ENCODE measurements around the gene HDAC8.

HDAC8 gene

GRCh38 chrX:72381439-72382201, 191.0 kb downstream of the HDAC8 start:
- DNase-seq (ENCODE audit: low read depth, low spot score) = no peak

- no peak for DNase-seq (ENCODE audit: low read depth, low spot score)
Measured at GRCh38 chrX:72376124-72376523, 196.5 kb downstream of the HDAC8 start.

- DNase-seq (ENCODE audit: low read depth, low spot score) = no peak
Measured at GRCh38 chrX:72373136-72373535, 199.5 kb downstream of the HDAC8 start.

- DNase-seq (ENCODE audit: low read depth, low spot score) = no peak
Measured at GRCh38 chrX:72372735-72373134, 199.9 kb downstream of the HDAC8 start.

DNA sequence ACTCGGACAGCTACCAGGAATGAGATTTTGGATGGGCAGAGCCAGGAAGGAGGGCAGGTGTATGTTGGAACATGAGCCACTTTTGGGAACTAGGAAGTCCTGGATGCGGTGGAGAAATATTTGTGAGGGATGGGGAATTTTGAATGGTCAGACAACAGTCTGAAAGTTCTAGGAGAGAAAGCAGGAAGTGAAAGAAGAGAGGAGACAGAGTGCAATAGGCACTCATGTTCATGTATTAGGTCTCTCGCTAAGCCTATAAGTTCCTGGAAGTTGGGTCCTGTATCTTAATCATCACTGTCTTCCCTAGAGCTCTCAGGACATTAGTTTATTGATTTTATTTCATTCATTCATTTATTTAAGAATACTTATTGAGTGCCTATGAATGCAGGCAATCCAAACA, 201.2 kb downstream of the HDAC8 start:
- DNase-seq (ENCODE audit: low read depth, low spot score) = no peak

DNA sequence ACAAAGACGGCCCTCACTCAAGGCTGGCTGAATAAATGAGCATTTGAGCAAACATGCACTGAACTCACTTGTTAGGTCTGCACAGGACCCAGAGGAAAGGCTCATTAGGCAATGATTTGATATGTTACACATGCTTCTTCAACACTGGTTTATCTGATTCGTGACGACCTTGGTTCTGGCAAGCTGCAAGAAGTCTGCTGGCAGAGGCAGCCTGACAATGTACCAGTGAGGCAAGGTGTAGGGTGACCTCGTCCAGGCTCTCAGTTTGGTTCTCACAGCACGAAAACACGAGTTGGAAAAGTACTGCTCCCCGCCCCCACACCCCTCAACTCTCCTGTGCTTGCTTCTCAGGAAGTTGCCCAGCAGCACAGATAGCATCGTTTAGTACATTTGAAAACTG, 203.8 kb downstream of the HDAC8 start:
- no peak for DNase-seq (ENCODE audit: low read depth, low spot score)

- DNase-seq (ENCODE audit: low read depth, low spot score) = no peak
Measured at GRCh38 chrX:72367516-72367915, 205.1 kb downstream of the HDAC8 start.

- DNase-seq (ENCODE audit: low read depth, low spot score) = no peak
Measured at GRCh38 chrX:72366701-72367454, 205.8 kb downstream of the HDAC8 start.

DNA sequence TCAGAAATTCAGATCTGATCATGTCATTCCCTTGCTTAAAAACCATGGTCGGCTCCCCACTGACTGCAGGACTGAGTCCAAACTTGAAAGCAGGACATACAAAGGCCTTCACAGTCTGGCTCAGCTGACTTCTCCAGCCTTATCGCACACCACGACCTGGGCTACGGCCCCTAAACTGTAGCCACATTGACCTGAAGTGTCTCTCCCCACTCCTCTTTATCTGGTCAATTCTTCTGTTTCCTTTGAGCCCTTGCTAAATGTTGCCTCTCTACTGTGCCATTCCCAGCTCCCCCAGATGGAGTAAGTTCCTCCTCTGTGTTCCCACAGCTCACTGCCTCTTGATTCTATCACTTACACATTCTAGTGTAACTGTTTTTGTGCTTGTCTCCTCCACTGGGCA, 206.5 kb downstream of the HDAC8 start:
- DNase-seq (ENCODE audit: low read depth, low spot score) = no peak

DNA sequence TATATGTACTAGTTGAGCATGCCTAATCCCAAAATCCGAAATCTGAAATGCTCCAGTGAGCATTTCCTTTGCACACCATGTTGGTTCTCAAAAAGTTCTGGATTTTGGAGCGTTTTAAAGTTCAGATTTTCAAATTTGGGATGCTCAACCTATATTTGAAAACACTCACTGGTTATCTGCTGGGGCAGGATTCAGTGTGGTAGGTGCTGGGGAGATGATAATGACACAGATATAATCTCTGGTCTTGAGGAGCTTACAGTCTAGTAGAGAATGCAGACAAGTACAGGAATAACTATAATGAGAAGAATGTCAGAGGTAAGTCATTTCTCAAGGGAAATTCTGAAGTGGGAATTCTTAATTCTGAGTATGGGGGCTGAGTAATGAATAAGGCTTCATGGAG, 207.5 kb downstream of the HDAC8 start:
- no peak for DNase-seq (ENCODE audit: low read depth, low spot score)

DNA sequence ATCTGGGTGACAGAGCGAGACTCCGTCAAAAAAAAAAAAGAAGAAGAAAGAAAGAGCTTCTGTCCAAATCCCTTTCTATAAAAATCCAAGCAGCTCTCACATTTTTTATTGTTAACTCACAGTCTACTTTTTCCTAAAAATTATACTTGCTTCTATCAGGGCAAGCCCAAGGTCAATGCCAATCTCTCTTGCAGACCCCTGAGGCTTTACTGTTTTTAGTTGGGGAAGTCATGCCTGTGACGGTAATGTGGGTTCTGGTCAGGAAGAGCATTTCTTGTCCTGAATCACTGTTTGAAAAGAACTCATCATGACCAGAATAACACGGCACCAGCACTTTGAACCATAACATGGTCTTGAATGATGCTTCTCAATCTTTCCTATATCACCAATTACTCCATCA, 212.3 kb downstream of the HDAC8 start:
- DNase-seq (ENCODE audit: low read depth, low spot score) = no peak

DNA sequence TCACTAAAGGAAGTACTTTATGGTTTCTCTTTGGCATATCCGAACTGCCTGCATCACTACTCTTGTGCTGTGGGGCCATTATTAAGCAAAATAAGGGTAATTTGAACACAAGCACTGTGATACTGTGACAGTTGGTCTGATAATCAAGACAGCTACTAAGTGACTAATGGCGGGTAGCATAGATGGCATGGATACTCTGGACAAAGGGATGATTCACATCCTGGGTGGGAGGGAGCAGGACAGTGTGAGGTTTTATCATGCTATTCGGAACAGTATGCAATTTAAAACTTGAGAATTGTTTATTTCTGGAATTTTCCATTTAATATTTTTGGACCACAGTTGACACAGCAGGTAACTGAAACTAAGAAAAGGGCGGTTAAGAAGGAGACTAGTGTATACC, 214.3 kb downstream of the HDAC8 start:
- DNase-seq (ENCODE audit: low read depth, low spot score) = no peak

DNA sequence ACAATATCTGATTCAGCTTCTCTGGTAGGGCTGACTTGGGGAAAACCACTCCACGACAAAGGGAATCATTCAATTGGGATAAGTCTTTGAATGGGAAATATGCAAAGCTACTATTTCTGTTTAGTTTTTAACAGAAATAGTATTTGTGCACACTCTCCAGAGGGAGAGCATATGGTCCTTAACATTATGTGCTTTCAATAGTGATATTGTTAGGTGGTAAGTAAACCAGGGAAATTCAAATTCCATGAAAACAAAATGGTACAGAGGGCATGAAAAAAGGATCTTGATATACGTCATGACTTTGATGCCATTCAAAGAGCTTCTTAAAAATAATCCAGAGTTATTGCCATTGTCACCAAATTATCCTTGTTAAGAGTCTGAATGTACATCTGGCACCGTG, 219.9 kb downstream of the HDAC8 start:
- DNase-seq (ENCODE audit: low read depth, low spot score) = no peak

GRCh38 chrX:72351606-72352334, 220.9 kb downstream of the HDAC8 start:
- no peak for DNase-seq (ENCODE audit: low read depth, low spot score)

DNA sequence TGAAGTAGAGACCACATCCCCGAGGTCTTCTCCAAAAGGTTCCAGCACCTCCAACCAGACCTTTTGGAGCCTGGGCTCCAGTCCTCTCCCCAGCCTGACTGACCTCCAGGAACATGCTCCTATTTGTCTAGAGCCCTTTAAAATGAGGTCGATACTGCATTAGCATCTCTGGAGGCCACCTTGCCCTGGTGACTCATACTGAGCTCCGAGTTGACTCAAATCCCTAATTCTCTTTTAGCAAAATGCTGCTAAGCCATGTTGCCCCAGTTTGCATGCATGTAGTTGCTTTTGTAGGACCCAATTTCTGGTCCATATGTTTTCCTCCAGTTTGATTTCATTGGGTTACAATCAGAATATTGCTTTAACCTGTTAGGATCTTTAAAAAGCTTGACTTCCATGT, 223.5 kb downstream of the HDAC8 start:
- no peak for DNase-seq (ENCODE audit: low read depth, low spot score)

- DNase-seq (ENCODE audit: low read depth, low spot score) = no peak
Measured at GRCh38 chrX:72348247-72348979, 224.2 kb downstream of the HDAC8 start.

- DNase-seq (ENCODE audit: low read depth, low spot score) = no peak
Measured at GRCh38 chrX:72347366-72347765, 225.3 kb downstream of the HDAC8 start.

GRCh38 chrX:72346302-72346949, 226.2 kb downstream of the HDAC8 start:
- no peak for DNase-seq (ENCODE audit: low read depth, low spot score)

GRCh38 chrX:72340626-72341025, 232.0 kb downstream of the HDAC8 start:
- no peak for DNase-seq (ENCODE audit: low read depth, low spot score)

- no peak for DNase-seq (ENCODE audit: low read depth, low spot score)
Measured at GRCh38 chrX:72340041-72340440, 232.6 kb downstream of the HDAC8 start.

DNA sequence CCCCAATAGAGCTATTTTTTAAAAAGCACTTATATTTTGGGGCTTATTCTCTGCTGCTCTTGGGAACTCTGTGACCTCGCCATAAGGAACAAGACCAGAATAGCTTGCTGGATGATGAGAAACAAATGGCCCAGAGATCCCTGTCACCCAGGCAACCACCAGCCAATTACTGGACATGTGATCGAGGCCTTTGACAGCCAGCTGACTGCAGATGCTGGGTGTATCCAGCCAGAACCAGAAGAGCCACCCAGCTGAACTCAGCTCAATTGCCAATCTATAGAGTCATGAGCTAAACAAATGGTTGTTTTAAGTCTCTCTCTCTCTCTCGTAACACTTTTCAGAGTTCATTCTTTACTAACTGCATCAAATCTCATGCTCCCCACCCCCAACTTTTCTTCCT, 242.5 kb downstream of the HDAC8 start:
- no peak for DNase-seq (ENCODE audit: low read depth, low spot score)
